Transverse colon (tissue), 4 donors: ENCODE measurements around the gene AK4.

ENCODE experiments used
- CTCF ChIP-seq, 5 experiments: fragments of 200-600 bp in 3 of 5; fragments of 450-650 bp in 2 of 5; sonication (generic) in 3 of 5; IDR thresholded peaks; 1 replicate in 2 of 5; 2 replicates in 3 of 5; pipeline ENCODE4 v1.5.1; 2016 to 2017; ENCODE audit warnings: antibody characterized with exemption in 5 of 5, inconsistent platforms in 3 of 5, mild to moderate bottlenecking in 2 of 5, moderate library complexity in 1 of 5
- EP300 ChIP-seq: sonication (generic); formaldehyde crosslinking; IDR thresholded peaks from one replicate; pipeline ENCODE4 v1.6.1; 2017; ENCODE audit warnings: antibody characterized with exemption, low read depth
- POLR2A ChIP-seq: fragments of 450-650 bp; IDR thresholded peaks from one replicate; pipeline ENCODE4 v1.6.1; 2016; ENCODE audit warnings: antibody characterized with exemption, mild to moderate bottlenecking, moderate library complexity
- POLR2AphosphoS5 ChIP-seq, 3 donors: sonication (generic); formaldehyde crosslinking; IDR thresholded peaks; one replicate each; pipeline ENCODE4 v1.6.1; 2016; ENCODE audit warnings: antibody characterized with exemption in 3 of 3

GRCh38 chr1:65196926-65197325 lies 48.9 kb downstream of the AK4 start:
- TF ChIP-seq CTCF (IDR thresholded peaks at IDR 0.05) (no peak), POLR2AphosphoS5 (IDR thresholded peaks at IDR 0.05) (no peak), POLR2A (no peak), EP300 (no peak)
